ENCODE results near the gene HRH1. TPM values are rescaled to one million over a fixed set of nuclear protein-coding genes. Genes with fewer than 3 reads are reported as not detected.
A peak's percentile ranks its signal among the peaks of the same experiment; 100 is the strongest.
"Not testable (repeated sequence)": the region's sequence is repeated elsewhere in the genome, so short reads cannot be mapped to it uniquely, and the experiment has no call there.

Gene HRH1
- total RNA-seq, 3 donors from 2014 or later, result 8.3 to 16.7 (median 10.3) TPM

DNA sequence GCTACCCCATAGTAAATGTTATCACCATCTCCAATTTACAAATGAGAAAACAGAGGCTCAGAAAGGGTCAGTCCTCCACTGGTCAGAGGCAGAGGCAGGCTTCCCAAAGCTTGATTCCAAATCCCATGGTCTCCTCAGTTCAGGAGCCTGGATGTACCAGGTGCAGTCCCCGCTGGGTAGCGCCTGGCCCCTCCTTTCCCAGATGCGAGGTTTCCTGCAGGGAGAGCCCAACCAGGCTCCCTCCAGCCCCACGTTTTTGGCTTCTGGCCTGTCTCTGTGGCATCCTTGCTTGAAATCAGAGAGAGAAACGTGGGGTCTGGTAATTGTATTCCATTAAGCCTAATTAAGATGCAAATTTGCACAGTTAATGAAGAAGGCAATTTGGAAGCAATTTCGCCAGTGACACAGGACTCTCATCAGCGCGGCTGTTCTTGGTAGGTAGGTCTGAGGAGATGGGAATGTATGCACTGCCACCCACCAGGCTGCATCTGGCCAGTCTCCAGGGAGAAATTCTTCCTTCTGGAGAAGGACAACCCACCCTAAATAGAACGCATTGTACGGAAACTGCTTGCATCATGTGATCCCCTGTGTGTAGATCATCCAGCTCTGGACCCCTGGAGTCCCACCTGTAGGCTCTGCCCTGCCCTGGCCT is 50.5 kb downstream of the HRH1 start:
- TF ChIP-seq, protein P1, sequence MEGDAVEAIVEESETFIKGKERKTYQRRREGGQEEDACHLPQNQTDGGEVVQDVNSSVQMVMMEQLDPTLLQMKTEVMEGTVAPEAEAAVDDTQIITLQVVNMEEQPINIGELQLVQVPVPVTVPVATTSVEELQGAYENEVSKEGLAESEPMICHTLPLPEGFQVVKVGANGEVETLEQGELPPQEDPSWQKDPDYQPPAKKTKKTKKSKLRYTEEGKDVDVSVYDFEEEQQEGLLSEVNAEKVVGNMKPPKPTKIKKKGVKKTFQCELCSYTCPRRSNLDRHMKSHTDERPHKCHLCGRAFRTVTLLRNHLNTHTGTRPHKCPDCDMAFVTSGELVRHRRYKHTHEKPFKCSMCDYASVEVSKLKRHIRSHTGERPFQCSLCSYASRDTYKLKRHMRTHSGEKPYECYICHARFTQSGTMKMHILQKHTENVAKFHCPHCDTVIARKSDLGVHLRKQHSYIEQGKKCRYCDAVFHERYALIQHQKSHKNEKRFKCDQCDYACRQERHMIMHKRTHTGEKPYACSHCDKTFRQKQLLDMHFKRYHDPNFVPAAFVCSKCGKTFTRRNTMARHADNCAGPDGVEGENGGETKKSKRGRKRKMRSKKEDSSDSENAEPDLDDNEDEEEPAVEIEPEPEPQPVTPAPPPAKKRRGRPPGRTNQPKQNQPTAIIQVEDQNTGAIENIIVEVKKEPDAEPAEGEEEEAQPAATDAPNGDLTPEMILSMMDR (IDR thresholded peaks at IDR 0.05), result no peak
- Histone ChIP-seq H3K9me3 (no peaks in the 10 kb centered on the region), H3K4me1 (ENCODE audit: low read depth) (no peaks in the 10 kb centered on the region), H3K4me3 (no peak overlapping the region), H3K36me3 (ENCODE audit: low read depth) (no peaks in the 10 kb centered on the region)
- intact Hi-C loops (cut with DNase I, micrococcal nuclease), result no loop called here
- DNase-seq (no peak), ATAC-seq (no peak)

DNA sequence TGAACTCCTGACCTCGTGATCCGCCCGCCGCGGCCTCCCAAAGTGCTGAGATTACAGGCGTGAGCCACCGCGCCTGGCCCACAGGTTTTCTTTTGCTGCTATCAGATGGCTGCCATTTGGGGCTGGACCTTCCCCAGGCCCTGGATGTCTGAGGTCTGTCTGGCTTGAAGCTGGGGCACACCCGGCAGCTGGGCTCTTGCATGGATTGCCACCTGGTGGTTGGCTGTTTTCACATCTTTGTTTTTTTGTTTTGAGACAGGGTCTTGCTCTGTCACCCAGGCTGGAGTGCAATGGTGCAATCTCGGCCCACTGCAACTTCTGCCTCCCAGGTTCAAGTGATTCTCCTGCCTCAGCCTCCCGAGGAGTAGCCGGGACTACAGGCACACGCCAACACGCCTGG is 51.6 kb downstream of the HRH1 start:
- ATAC-seq, result not testable (repeated sequence)

DNA sequence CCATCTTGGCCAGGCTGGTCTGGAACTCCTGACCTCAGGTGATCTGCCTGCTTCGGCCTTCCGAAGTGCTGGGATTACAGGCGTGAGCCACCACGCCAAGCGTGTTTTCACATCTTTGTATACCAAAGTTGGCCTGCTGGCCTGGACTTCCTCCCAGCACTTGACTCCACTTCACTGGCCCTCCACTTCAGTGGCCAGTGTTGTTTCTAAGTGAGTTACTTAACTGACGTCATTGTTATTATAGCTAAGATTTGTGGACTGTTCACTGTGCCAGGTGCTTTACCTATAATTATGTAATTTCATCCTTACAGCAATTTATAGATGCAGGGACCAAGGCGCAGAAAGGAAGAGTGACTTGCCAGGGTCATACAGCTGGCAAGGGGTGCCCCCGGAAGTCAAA is 52.0 kb downstream of the HRH1 start:
- H3K9me3 ChIP-seq, result no peaks in the 10 kb centered on the region
- no peaks in the 10 kb centered on the region for H3K4me1 ChIP-seq (ENCODE audit: low read depth)
- DNase-seq, result no peak
- H3K36me3 ChIP-seq (ENCODE audit: low read depth), result no peaks in the 10 kb centered on the region
- intact Hi-C loops (cut with DNase I, micrococcal nuclease), result no loop called here
- no peak for ATAC-seq
- TF ChIP-seq, protein P1 (IDR thresholded peaks at IDR 0.05), result no peak
- no peak overlapping the region for H3K4me3 ChIP-seq

More for the DNA sequence above, 51.6 kb downstream of the HRH1 start:
- H3K36me3 ChIP-seq (ENCODE audit: low read depth); intact Hi-C loops (cut with DNase I, micrococcal nuclease); H3K4me3 ChIP-seq; H3K4me1 ChIP-seq (ENCODE audit: low read depth); H3K9me3 ChIP-seq: not testable (repeated sequence)
- peak in 1 of 3 donors; percentile 17 for DNase-seq

DNA sequence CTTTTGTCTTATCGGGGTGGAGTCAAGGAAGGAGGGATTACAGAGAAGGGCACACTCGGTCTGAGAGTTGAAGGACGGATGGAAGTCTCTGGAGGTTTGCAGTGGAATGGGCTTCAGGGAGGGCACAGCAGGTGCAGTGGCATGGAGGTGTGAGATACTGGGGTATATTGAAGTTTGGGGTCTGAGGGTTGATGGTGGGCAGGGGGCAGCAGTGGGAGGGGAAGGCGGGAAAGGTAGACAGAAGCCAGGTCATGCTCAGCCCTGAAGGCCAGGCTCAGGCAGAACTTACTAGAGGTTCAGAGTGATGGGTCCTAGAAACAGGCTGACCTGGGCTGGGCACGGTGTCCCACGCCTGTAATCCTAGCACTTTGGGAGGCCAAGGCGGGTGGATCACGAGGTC is 52.7 kb downstream of the HRH1 start:
- DNase-seq (no peak), ATAC-seq (no peak)
- Histone ChIP-seq H3K4me3 (no peak overlapping the region), H3K9me3 (no peaks in the 10 kb centered on the region), H3K36me3 (ENCODE audit: low read depth) (no peaks in the 10 kb centered on the region), H3K4me1 (ENCODE audit: low read depth) (no peaks in the 10 kb centered on the region)
- intact Hi-C loops (cut with DNase I, micrococcal nuclease), result no loop called here
- TF ChIP-seq, protein P1 (IDR thresholded peaks at IDR 0.05), result no peak

DNA sequence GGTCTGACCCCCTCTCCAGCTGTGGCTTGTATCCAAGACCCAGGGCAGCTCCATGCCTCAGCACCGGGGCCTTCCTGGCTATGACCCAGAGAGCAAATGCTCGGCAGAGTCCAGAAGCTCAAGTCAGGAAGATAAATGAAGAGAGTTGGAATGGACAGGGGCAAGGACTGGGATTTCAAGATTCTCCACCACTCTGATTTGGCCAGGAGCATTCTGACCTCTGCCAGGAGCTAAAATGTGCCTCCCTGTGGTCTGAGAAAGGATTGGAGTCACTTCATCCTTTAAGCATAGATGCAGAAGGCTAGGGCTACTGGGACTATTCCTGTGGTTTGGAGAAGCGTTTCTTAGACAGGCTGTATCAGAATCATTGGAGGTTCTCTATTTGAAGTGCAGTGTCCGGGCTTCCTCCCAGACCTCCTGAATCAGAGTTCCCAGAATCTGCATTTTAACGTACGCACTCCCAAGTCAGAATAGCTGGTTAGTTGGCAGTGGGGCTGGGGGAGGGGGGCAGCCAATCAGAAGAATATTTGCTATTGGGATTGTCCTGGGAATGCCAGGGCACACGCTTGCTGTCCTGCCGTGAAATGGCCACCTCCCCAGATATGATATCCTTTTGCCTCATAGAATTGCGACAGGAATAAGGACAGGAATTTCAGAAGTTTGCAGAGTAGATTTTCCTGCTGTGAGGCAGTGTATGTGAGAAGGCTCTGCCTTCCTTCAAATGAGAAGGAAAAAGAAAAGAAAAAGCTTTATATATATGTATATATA is 57.4 kb downstream of the HRH1 start:
- H3K4me1 ChIP-seq (ENCODE audit: low read depth), result no peaks in the 10 kb centered on the region
- no peaks in the 10 kb centered on the region for H3K9me3 ChIP-seq
- H3K4me3 ChIP-seq, result no peak overlapping the region
- DNase-seq (no peak), ATAC-seq (no peak)
- TF ChIP-seq, protein P1 (IDR thresholded peaks at IDR 0.05), result no peak
- no peaks in the 10 kb centered on the region for H3K36me3 ChIP-seq (ENCODE audit: low read depth)
- intact Hi-C loops (cut with DNase I, micrococcal nuclease), result no loop called here

DNA sequence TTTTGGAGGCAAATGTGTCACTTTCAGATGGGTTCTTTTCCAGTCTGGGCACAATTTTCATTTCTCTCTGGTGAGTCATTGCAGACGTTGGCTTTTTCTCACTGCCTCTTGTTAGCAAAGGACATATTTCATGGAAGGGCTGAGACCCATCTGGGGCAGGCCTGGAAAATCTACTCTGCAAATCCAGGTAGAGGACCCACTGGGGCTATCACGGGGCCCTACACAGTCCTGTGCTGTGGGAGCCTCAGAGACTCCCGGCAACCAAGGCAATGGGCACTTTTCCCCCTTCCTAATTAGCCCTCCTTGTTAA is 58.0 kb downstream of the HRH1 start:
- TF ChIP-seq, protein P1 (IDR thresholded peaks at IDR 0.05), result no peak
- Histone ChIP-seq H3K4me3 (no peak overlapping the region), H3K4me1 (ENCODE audit: low read depth) (no peaks in the 10 kb centered on the region), H3K36me3 (ENCODE audit: low read depth) (no peaks in the 10 kb centered on the region), H3K9me3 (no peaks in the 10 kb centered on the region)
- intact Hi-C loops (cut with DNase I, micrococcal nuclease), result no loop called here
- no peak for ATAC-seq
- DNase-seq, result no peak

Data from mucosa of descending colon (tissue), 3 donors.